Activated naive CD4-positive, alpha-beta T cell treated with anti-CD3 and anti-CD28 coated beads, Interleukin-2, amount 50 U/mL, for 72 hours (primary cell): ENCODE results near the gene RGS9. TPM values are rescaled to one million over a fixed set of nuclear protein-coding genes. Genes with fewer than 3 reads are reported as not detected.
"Not testable (repeated sequence)": the region's sequence is repeated elsewhere in the genome, so short reads cannot be mapped to it uniquely, and the experiment has no call there.

Source experiments
- ATAC-seq, 2 donors: fragments of 150-1000 bp; cut with Tn5 transposase; 2 replicates each; pipeline ENCODE4 v1.10.0; 2021; ENCODE audit warnings: mild to moderate bottlenecking in 2 of 2, moderate library complexity in 2 of 2
- DNase-seq, 2 donors: peaks; one replicate each; pipeline ENCODE4 v3.0.0; 2021 to 2022; ENCODE audit warnings: low spot score in 2 of 2
- H3K27ac Mint-ChIP-seq, 2 donors: one replicate each; pipeline ENCODE4 v1.8.0; 2022; ENCODE audit warnings: mild to moderate bottlenecking in 2 of 2, mixed read lengths in 2 of 2
- H3K36me3 Mint-ChIP-seq, 2 donors: one replicate each; pipeline ENCODE4 v1.8.0; 2022; ENCODE audit warnings: mixed read lengths in 2 of 2
- H3K9me3 Mint-ChIP-seq, 2 donors: one replicate each; pipeline ENCODE4 v1.8.0; 2022; ENCODE audit warnings: mixed read lengths in 2 of 2
- total RNA-seq, 2 donors: library from RNA; stranded (reverse); gene quantifications; one replicate each; pipeline ENCODE4 v1.2.3, GENCODE V29; 2022

Gene RGS9
- total RNA-seq, 2 donors from 2014 or later: 1.1 to 1.7 TPM

DNA sequence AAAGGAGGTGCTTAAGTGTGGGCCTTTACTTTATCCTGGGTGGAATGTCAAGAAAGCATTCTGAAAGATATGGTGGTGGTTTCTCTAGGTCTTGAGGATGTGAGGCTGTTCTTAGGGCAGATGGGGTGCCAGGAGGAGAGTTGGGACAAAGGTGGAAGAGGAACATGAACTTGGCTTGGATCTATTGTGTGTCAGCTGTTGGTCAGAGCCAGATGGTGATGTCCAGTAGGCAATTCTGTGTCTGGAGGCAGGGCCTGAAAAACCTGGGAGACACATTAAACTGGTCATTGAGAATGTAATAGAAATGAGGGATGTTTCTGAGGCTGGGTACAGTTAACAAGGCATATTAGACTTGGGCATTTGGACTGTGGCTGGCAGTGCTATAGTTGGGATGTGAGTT, 32.6 kb upstream of the RGS9 start:
- no peaks in the 10 kb centered on the region for H3K9me3 Mint-ChIP-seq
- no peaks in the 10 kb centered on the region for H3K36me3 Mint-ChIP-seq

GRCh38 chr17:65104973-65105372, 32.2 kb upstream of the RGS9 start:
- Mint-ChIP-seq H3K27ac (no peak overlapping the region), H3K36me3 (no peaks in the 10 kb centered on the region), H3K9me3 (no peaks in the 10 kb centered on the region)
- ATAC-seq (no peak), DNase-seq (no peak)

More for the DNA sequence above, 32.6 kb upstream of the RGS9 start:
- no peak for DNase-seq
- no peak for ATAC-seq
- H3K27ac Mint-ChIP-seq: no peak overlapping the region

DNA sequence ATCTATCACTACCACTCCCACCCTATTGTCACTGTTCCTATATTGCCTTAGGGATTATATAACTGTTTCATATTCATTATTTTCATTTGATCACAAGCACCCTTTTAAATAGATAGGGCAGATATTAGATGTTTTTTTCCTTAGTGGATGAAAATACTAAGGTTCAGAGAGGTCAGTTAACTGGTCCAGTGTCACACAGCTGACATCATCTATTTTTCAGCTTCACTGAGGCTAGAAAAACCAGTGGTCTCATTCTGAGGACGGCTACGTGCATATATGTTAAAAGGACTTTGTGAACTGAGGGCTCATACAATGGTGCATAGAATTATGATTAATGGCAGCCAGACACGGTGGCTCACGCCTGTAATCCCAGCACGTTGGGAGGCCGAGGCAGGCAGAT, 29.0 kb upstream of the RGS9 start:
- ATAC-seq (no peak), DNase-seq (no peak)
- Mint-ChIP-seq H3K9me3 (no peaks in the 10 kb centered on the region), H3K27ac (no peak overlapping the region), H3K36me3 (no peaks in the 10 kb centered on the region)

DNA sequence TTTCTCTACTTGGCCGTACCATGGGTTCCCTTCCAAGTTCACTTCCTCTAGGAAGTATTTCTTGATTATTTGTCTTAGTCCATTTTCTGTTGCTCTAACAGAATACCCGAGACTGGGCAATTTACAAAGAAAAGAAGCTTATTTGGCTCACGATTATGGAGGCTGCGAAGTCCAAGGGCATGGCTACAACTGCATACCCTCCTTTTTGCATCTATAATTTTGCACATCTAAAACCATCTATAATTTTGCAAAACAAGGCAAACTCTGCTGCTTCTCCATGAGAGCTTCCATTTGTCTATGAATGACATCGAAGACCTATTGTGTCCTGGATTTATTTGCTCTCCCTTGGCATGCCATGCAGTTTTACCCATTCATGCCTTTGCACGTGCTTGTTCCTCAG, 27.6 kb upstream of the RGS9 start:
- no peak overlapping the region for H3K27ac Mint-ChIP-seq
- no peak for ATAC-seq

GRCh38 chr17:65109990-65110680, 27.0 kb upstream of the RGS9 start:
- Mint-ChIP-seq H3K27ac (no peak overlapping the region), H3K36me3 (no peaks in the 10 kb centered on the region), H3K9me3 (no peaks in the 10 kb centered on the region)
- no peak for DNase-seq
- ATAC-seq: no peak

More for the DNA sequence above, 27.6 kb upstream of the RGS9 start:
- no peaks in the 10 kb centered on the region for H3K9me3 Mint-ChIP-seq
- no peak for DNase-seq
- H3K36me3 Mint-ChIP-seq: no peaks in the 10 kb centered on the region

GRCh38 chr17:65115839-65116238, 21.3 kb upstream of the RGS9 start:
- no peak for DNase-seq
- Mint-ChIP-seq H3K36me3 (peaks cover 0 to 14% of the 10 kb centered on the region in 2 donors), H3K9me3 (peaks cover 0 to 7% of the 10 kb centered on the region in 2 donors), H3K27ac (no peak overlapping the region)
- no peak for ATAC-seq

- not testable (repeated sequence) for ATAC-seq, DNase-seq
These were observed 20.7 kb upstream of the RGS9 start for GRCh38 chr17:65116515-65116914.

GRCh38 chr17:65117384-65118035, 19.7 kb upstream of the RGS9 start:
- ATAC-seq: no peak
- peaks cover 0 to 14% of the 10 kb centered on the region in 2 donors for H3K36me3 Mint-ChIP-seq
- H3K9me3 Mint-ChIP-seq: peaks cover 0 to 7% of the 10 kb centered on the region in 2 donors
- no peak for DNase-seq
- no peak overlapping the region for H3K27ac Mint-ChIP-seq

More at GRCh38 chr17:65116515-65116914, 20.7 kb upstream of the RGS9 start:
- H3K27ac Mint-ChIP-seq, H3K9me3 Mint-ChIP-seq: not testable (repeated sequence)
- H3K36me3 Mint-ChIP-seq: peaks cover 0 to 14% of the 10 kb centered on the region in 2 donors

- H3K36me3 Mint-ChIP-seq: peaks cover 0 to 14% of the 10 kb centered on the region in 2 donors
- DNase-seq: no peak
- H3K9me3 Mint-ChIP-seq: peaks cover 0 to 7% of the 10 kb centered on the region in 2 donors
- peak in 1 of 2 donors; percentile 48 for ATAC-seq
- H3K27ac Mint-ChIP-seq: peak overlapping the region; percentile 43 to 99
These were observed 15.8 kb upstream of the RGS9 start for GRCh38 chr17:65121368-65121767.

DNA sequence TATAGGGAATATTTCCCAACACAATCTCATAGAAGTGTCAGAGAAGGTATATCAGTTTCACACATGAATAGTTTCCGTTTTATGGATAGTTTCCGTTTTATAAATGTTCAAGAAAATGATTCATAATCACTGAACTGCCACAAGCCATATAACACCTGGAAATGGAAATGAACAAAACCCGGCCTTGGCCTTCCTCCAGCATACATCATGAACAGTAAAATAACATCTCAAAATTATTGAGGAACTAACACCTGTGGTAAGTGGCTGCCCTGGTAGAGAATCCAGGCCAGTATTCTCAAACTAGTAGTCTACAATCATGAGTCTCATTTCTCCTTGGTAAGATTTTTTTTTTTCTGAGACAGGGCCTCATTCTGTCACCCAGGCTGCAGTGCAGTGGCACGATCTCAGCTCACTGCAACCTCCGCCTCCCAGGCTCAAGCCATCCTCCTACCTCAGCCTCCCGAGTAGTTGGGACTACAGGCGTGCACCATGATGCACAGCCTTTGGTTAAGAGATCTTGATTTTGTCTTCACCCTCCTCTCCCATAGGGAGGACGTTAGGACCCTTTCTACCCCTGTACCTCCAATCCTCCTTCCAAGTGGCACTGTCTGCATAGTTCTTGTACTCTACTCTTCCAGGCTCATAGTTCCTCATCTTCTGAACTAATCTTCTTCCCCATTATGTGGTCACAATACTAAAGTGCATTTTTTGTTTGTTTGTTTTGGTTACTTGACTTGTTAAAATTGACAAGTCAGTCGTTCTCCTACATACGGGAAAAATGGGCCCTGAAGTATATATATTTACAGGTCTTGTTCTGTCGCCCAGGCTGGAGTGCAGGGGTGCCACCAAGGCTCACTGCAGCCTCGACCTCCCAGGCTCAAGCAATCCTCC, 15.0 kb upstream of the RGS9 start:
- ATAC-seq: peak; percentile 86 to 94
- H3K27ac Mint-ChIP-seq: peak overlapping the region; percentile 43 to 99
- peak in 1 of 2 donors; percentile 63 for DNase-seq
- peaks cover 0 to 8% of the 10 kb centered on the region in 2 donors for H3K36me3 Mint-ChIP-seq
- peaks cover 0 to 4% of the 10 kb centered on the region in 2 donors for H3K9me3 Mint-ChIP-seq

GRCh38 chr17:65122836-65123756, 14.1 kb upstream of the RGS9 start:
- Mint-ChIP-seq H3K27ac (peak overlapping the region; percentile 43 to 99), H3K9me3 (peaks cover 0 to 4% of the 10 kb centered on the region in 2 donors), H3K36me3 (peaks cover 0 to 5% of the 10 kb centered on the region in 2 donors)
- peak; percentile 78 to 79 for DNase-seq
- peak; percentile 52 to 78 for ATAC-seq

DNA sequence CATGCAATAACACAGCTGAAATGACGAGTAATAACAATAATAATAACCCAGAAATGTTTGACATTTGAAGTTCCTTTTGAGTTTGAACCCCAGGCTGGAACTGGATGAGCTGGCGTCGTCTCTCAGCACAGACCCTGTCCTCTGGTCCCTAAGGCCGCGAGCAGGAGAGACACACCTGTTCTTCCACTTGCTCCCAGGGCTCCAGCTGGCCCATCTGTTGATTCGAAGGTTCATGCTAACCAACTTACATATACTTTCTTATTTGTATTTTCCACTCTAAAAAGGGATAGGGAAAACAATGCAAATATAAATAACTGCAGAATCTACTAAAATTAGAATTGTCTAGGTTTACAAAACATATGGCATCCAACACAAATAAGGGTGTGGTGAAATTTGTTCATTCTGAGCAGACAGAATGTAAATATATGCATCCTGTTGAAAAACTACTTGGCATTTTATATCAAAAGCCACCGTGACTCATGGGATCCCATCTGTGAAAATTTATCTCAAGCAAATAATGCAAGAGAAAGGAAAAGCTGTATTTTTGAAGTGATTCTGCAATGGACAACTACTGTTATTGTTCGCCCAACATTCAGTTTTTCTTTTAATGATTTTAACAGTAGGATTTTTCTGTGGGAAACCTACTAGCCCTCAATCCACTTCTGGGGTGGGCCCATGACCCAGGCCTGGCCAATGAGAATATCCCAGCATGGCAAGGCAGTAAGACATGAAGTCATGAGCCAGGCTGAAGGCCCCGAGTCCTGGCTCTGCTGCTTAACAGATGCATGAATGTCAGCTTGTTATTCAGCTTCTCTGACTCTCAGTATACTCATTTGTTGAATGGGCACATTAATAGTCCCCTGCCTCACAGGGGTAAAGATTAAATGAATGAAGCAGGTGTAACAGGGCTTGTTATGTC, 13.2 kb upstream of the RGS9 start:
- H3K36me3 Mint-ChIP-seq: peaks cover 0 to 5% of the 10 kb centered on the region in 2 donors
- peaks cover 0 to 4% of the 10 kb centered on the region in 2 donors for H3K9me3 Mint-ChIP-seq
- DNase-seq: no peak
- H3K27ac Mint-ChIP-seq: peak overlapping the region; percentile 43 to 99
- no peak for ATAC-seq

GRCh38 chr17:65130832-65131231, 6.3 kb upstream of the RGS9 start:
- ATAC-seq (no peak), DNase-seq (no peak)
- Mint-ChIP-seq H3K27ac (no peak overlapping the region), H3K9me3 (no peaks in the 10 kb centered on the region), H3K36me3 (no peaks in the 10 kb centered on the region)

DNA sequence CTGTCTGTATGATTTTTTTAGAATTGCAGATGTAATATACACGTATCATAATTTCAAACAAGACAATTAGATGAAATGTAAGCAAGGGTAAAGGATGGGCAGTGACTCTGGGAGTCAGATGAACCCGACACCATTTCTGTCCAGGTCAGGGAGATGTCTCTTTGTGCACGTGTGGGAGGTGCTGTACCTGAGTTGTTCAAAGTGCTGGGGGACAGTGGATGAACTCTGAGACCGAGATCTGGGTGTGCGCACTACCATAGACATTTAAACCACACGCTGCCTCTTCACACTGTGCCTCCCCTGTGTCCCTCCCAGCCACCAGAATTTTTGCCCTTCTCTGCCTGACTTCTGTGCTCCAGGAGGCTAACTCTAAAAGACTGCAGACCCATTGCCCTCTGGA, 5.9 kb upstream of the RGS9 start:
- H3K9me3 Mint-ChIP-seq: no peaks in the 10 kb centered on the region
- DNase-seq: no peak
- no peak overlapping the region for H3K27ac Mint-ChIP-seq
- no peaks in the 10 kb centered on the region for H3K36me3 Mint-ChIP-seq
- no peak for ATAC-seq

- H3K27ac Mint-ChIP-seq: no peak overlapping the region
- H3K36me3 Mint-ChIP-seq: no peaks in the 10 kb centered on the region
These were observed 5.2 kb upstream of the RGS9 start for GRCh38 chr17:65131946-65132345.

More at GRCh38 chr17:65131946-65132345, 5.2 kb upstream of the RGS9 start:
- ATAC-seq (no peak), DNase-seq (no peak)
- H3K9me3 Mint-ChIP-seq: no peaks in the 10 kb centered on the region
